Measurements from ENCODE around the gene GOLGB1. TPM values are rescaled to one million over a fixed set of nuclear protein-coding genes. Genes with fewer than 3 reads are reported as not detected.

GOLGB1 gene
- total RNA-seq, 1 experiment from 2014 or later = 31.4 TPM

DNA sequence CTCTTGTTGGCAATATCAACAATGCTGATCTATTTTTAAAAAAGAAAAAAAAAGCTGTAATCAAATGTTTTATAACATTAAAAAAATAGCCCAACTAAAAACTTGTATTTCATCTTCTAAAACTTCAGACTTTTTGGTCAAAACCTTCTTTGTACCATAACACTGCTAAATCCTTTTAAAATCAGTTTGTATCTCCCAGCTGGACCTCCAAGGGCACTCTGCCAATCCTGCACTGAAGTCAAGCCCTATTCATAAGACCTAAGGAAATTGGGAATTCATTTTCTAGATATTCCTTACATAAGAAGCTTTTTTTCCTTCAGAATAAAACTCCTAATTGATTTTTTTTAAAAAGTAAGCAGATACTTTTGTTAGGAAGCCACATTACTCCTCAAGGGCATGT lies 50.6 kb downstream of the GOLGB1 start:
- Mint-ChIP-seq H3K27me3 (ENCODE audit: low read depth) (no peaks in the 10 kb centered on the region), H3K4me3 (no peak overlapping the region), H3K9me3 (peaks cover 0 to under 1% of the 10 kb centered on the region in 2 experiments; a peak in 3 of 5 replicates), H3K27ac (no peak overlapping the region), H3K4me1 (no peaks in the 10 kb centered on the region), H3K36me3 (ENCODE audit: insufficient read depth in 1 of 3, low read depth in 3 of 3) (peaks cover 3 to 12% (median 5%) of the 10 kb centered on the region in 3 experiments)
- no peak overlapping the region for H2BK5ac ChIP-seq (ENCODE audit: insufficient read length, low read length)
- H3K27me3 ChIP-seq (ENCODE audit: insufficient read depth, low read length) = no peaks in the 10 kb centered on the region
- no peak overlapping the region for H3K14ac ChIP-seq (ENCODE audit: insufficient read depth, low read length)
- H3K4me2 ChIP-seq (ENCODE audit: insufficient read depth, insufficient read length, low read length) = no peak overlapping the region
- no peaks in the 10 kb centered on the region for H3K4me1 ChIP-seq (ENCODE audit: insufficient read depth, low read length)
- TF ChIP-seq, protein P1, sequence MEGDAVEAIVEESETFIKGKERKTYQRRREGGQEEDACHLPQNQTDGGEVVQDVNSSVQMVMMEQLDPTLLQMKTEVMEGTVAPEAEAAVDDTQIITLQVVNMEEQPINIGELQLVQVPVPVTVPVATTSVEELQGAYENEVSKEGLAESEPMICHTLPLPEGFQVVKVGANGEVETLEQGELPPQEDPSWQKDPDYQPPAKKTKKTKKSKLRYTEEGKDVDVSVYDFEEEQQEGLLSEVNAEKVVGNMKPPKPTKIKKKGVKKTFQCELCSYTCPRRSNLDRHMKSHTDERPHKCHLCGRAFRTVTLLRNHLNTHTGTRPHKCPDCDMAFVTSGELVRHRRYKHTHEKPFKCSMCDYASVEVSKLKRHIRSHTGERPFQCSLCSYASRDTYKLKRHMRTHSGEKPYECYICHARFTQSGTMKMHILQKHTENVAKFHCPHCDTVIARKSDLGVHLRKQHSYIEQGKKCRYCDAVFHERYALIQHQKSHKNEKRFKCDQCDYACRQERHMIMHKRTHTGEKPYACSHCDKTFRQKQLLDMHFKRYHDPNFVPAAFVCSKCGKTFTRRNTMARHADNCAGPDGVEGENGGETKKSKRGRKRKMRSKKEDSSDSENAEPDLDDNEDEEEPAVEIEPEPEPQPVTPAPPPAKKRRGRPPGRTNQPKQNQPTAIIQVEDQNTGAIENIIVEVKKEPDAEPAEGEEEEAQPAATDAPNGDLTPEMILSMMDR (conservative IDR thresholded peaks at IDR 0.05) = no peak
- no peak for DNase-seq
- no peak overlapping the region for H2BK20ac ChIP-seq (ENCODE audit: low read depth, low read length, poor library complexity, severe bottlenecking)
- H3K56ac ChIP-seq (ENCODE audit: insufficient read length, low read depth, low read length) = no peak overlapping the region
- no peak overlapping the region for H4K8ac ChIP-seq (replicated peaks; ENCODE audit: insufficient read length, low read depth, low read length)
- no peak overlapping the region for H2BK15ac ChIP-seq (ENCODE audit: low read depth, low read length)
- H2AK5ac ChIP-seq (ENCODE audit: insufficient read length, low read length) = no peak overlapping the region
- no peak overlapping the region for H3K23ac ChIP-seq (ENCODE audit: insufficient read length, low read depth, low read length)
- H3K9me3 ChIP-seq (ENCODE audit: control insufficient read depth, low read depth, low read length) = no peaks in the 10 kb centered on the region
- H3K27ac ChIP-seq (ENCODE audit: insufficient read length, low read depth, low read length) = no peak overlapping the region
- no peak overlapping the region for H2BK12ac ChIP-seq (ENCODE audit: insufficient read length, low read depth, low read length)
- H3K23me2 ChIP-seq (ENCODE audit: insufficient read length, low read depth, low read length, poor library complexity, severe bottlenecking) = no peaks in the 10 kb centered on the region
- H3K79me1 ChIP-seq (ENCODE audit: insufficient read depth, low read depth, low read length, poor library complexity, severe bottlenecking) = no peaks in the 10 kb centered on the region
- no peak overlapping the region for H3T11ph ChIP-seq (ENCODE audit: low read length)
- H4K5ac ChIP-seq (ENCODE audit: insufficient read length, low read depth, low read length) = no peak overlapping the region
- H4K20me1 ChIP-seq (ENCODE audit: control insufficient read depth, insufficient read depth, insufficient read length) = no peaks in the 10 kb centered on the region
- H2AFZ ChIP-seq (ENCODE audit: low read length) = no peak overlapping the region
- no peak overlapping the region for H2BK120ac ChIP-seq (ENCODE audit: low read depth, low read length, poor library complexity, severe bottlenecking)
- H3K79me2 ChIP-seq (ENCODE audit: insufficient read depth, low read length) = no peaks in the 10 kb centered on the region
- no peak overlapping the region for H3K18ac ChIP-seq (ENCODE audit: insufficient read length, low read depth, low read length)
- H4K91ac ChIP-seq (ENCODE audit: insufficient read length, low read depth, low read length) = no peak overlapping the region
- H3K9ac ChIP-seq (ENCODE audit: extremely low read depth, insufficient read length, low read length) = no peak overlapping the region
- H3K4ac ChIP-seq (ENCODE audit: low read depth, low read length) = no peak overlapping the region
